Tibial nerve (tissue), 4 donors: ENCODE results near the gene PLEKHB1.

ENCODE experiments used
- CTCF ChIP-seq, 5 experiments: fragments of 200-600 bp in 3 of 5; fragments of 450-650 bp in 2 of 5; sonication (generic) in 3 of 5; IDR thresholded peaks; one replicate each; pipeline ENCODE4 v1.5.1; 2016 to 2019; ENCODE audit warnings: antibody characterized with exemption in 5 of 5, mild to moderate bottlenecking in 3 of 5, moderate library complexity in 2 of 5
- EP300 ChIP-seq, 2 donors: sonication (generic); formaldehyde crosslinking; IDR thresholded peaks; one replicate each; pipeline ENCODE4 v1.6.1; 2017; ENCODE audit warnings: antibody characterized with exemption in 2 of 2, mild to moderate bottlenecking in 1 of 2

GRCh38 chr11:73612601-73613140 is 33.7 kb upstream of the PLEKHB1 start:
- TF ChIP-seq CTCF (IDR thresholded peaks at IDR 0.05) (no peak), EP300 (IDR thresholded peaks at IDR 0.05) (no peak)
